Testis (tissue), 2 donors: ENCODE results near the gene INPP5F.

Source experiments
- POLR2A ChIP-seq: fragments of 450-650 bp; IDR thresholded peaks from one replicate; pipeline ENCODE4 v1.6.1; 2017; ENCODE audit warnings: antibody characterized with exemption, mild to moderate bottlenecking, moderate library complexity
- TF ChIP-seq, protein P1 (sequence below), 3 experiments: fragments of 450-650 bp in 2 of 3; fragments of 200-600 bp in 1 of 3; sonication (generic) in 1 of 3; IDR thresholded peaks; one replicate each; pipeline ENCODE4 v1.5.1; 2016 to 2019; ENCODE audit warnings: antibody characterized with exemption in 3 of 3, mild to moderate bottlenecking in 2 of 3, moderate library complexity in 1 of 3

DNA sequence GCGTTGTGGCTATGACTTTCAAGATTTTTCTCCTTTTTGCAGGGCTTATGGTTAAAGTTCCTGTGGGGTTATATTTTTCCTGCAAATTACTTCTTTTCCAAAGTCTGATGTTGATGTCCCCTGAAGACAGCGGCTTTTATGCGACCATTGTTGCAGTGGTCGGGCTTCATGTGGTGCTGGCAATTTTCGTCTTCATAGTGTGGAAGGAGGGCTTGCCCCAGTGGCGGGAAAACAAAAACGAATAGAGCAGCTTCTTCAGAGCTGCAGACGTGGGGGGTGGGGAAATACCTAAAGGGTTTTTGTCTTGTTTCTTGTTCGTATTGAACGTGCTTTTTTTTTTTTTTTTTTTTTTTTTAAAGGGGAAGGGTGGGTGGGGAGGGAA, 93.0 kb downstream of the INPP5F start:
- TF ChIP-seq, protein P1, sequence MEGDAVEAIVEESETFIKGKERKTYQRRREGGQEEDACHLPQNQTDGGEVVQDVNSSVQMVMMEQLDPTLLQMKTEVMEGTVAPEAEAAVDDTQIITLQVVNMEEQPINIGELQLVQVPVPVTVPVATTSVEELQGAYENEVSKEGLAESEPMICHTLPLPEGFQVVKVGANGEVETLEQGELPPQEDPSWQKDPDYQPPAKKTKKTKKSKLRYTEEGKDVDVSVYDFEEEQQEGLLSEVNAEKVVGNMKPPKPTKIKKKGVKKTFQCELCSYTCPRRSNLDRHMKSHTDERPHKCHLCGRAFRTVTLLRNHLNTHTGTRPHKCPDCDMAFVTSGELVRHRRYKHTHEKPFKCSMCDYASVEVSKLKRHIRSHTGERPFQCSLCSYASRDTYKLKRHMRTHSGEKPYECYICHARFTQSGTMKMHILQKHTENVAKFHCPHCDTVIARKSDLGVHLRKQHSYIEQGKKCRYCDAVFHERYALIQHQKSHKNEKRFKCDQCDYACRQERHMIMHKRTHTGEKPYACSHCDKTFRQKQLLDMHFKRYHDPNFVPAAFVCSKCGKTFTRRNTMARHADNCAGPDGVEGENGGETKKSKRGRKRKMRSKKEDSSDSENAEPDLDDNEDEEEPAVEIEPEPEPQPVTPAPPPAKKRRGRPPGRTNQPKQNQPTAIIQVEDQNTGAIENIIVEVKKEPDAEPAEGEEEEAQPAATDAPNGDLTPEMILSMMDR (IDR thresholded peaks at IDR 0.05), result no peak
- TF ChIP-seq POLR2A, result no peak
